ENCODE results near the gene TAAR5.
A peak's percentile ranks its signal among the peaks of the same experiment; 100 is the strongest.

TAAR5 gene

GRCh38 chr6:132598473-132598872 is 8.9 kb upstream of the TAAR5 start:
- peak; percentile 10 for DNase-seq (ENCODE audit: low read depth)
- H3K4me3 ChIP-seq (ENCODE audit: low read length): no peak overlapping the region
- TF ChIP-seq, protein P1, sequence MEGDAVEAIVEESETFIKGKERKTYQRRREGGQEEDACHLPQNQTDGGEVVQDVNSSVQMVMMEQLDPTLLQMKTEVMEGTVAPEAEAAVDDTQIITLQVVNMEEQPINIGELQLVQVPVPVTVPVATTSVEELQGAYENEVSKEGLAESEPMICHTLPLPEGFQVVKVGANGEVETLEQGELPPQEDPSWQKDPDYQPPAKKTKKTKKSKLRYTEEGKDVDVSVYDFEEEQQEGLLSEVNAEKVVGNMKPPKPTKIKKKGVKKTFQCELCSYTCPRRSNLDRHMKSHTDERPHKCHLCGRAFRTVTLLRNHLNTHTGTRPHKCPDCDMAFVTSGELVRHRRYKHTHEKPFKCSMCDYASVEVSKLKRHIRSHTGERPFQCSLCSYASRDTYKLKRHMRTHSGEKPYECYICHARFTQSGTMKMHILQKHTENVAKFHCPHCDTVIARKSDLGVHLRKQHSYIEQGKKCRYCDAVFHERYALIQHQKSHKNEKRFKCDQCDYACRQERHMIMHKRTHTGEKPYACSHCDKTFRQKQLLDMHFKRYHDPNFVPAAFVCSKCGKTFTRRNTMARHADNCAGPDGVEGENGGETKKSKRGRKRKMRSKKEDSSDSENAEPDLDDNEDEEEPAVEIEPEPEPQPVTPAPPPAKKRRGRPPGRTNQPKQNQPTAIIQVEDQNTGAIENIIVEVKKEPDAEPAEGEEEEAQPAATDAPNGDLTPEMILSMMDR (conservative IDR thresholded peaks at IDR 0.05; ENCODE audit: low read depth, low read length): peak; percentile 55

DNA sequence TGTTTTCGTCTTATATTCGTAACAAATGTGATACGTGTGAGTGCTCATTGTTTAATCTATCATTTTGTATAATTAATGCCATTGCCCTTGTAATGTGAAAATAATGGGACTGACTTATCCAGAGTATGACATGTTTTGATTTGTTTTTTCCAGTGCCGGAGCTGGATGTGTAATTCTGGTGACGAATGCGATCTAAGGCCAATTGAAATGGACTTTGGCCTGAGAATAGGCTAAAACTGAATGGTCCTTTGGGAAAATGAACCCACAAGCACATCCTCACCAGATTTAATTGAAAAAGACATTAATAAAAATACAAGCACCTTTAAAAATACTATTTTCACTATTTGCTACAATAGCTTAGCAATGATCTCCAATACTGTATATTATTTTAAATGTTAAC is 6.7 kb upstream of the TAAR5 start:
- no peak overlapping the region for H3K4me3 ChIP-seq (ENCODE audit: low read length)
- TF ChIP-seq, protein P1 (conservative IDR thresholded peaks at IDR 0.05; ENCODE audit: low read depth, low read length): no peak
- no peak for DNase-seq (ENCODE audit: low read depth)

DNA sequence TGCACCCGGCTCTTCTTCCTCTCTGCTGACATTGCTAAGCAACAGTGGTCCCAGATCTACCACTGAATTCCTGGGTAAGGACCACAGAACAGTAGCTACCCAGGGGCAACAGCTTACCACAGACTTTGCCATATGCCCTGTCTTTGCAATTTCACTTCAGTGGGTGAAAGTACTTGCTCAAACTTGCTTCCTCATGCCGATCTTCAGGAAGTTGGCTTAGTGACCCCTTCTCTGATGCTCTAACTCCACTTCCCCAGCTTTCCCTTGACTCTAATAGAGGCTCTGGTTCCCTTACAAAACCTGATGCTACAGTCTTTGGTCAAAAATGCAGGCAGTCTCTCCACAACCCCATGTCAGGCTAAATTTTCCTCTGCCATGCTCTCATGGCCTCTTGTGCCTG is 3.3 kb upstream of the TAAR5 start:
- DNase-seq (ENCODE audit: low read depth): no peak
- H3K4me3 ChIP-seq (ENCODE audit: low read length): no peak overlapping the region
- TF ChIP-seq, protein P1 (conservative IDR thresholded peaks at IDR 0.05; ENCODE audit: low read depth, low read length): no peak

- no peak overlapping the region for H3K4me3 ChIP-seq (ENCODE audit: low read length)
- TF ChIP-seq, protein P1 (conservative IDR thresholded peaks at IDR 0.05; ENCODE audit: low read depth, low read length): no peak
- DNase-seq (ENCODE audit: low read depth): no peak
These were observed 821 bp upstream of the TAAR5 start for GRCh38 chr6:132590362-132590761.

- TF ChIP-seq, protein P1 (conservative IDR thresholded peaks at IDR 0.05; ENCODE audit: low read depth, low read length): no peak
- no peak overlapping the region for H3K4me3 ChIP-seq (ENCODE audit: low read length)
- DNase-seq (ENCODE audit: low read depth): no peak
These were observed 2.1 kb downstream of the TAAR5 start for GRCh38 chr6:132587424-132587823.

DNA sequence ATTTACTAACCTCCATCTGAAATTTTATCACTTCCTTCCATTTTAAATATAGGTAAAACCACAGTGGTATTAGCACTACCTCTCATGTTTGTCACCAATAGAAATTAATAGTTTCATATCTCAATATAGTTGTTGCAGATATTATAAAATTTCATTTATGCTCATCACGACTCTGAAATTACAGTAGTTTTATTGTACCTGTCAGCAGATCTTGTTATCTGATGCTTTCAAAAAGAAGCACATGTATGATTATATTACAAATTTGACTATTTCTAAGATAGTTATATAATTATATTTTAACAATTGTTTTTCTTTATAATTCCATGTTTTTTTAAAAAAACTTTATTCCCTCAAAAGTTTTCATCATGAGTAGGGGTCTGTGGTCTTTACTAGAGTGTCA is 4.8 kb downstream of the TAAR5 start:
- no peak for DNase-seq (ENCODE audit: low read depth)
- H3K4me3 ChIP-seq (ENCODE audit: low read length): no peak overlapping the region
- TF ChIP-seq, protein P1 (conservative IDR thresholded peaks at IDR 0.05; ENCODE audit: low read depth, low read length): no peak

DNA sequence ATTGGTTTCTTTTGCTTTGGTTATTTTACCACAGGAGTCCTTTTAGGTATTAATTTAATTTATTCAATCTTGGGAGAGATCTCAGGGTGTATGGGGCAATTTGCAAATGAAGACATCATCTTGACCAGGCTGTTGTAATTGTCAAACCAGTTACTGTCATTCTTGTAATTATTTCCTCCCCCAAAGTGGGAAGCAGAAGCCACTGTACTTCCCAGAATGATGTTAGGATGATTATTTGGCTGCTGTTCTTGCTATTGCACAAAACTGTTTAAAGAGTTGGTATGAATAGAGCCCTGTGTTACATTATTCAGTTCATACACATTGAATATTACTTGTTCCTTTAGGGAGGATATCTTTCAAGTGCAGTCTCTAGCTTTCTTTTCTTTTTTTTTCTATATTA is 17.8 kb downstream of the TAAR5 start:
- DNase-seq (ENCODE audit: low read depth): no peak
- TF ChIP-seq, protein P1 (conservative IDR thresholded peaks at IDR 0.05; ENCODE audit: low read depth, low read length): no peak
- no peak overlapping the region for H3K4me3 ChIP-seq (ENCODE audit: low read length)

Data from retinal pigment epithelial cell (primary cell).